ENCODE results near the gene OR2V2. TPM values are rescaled to one million over a fixed set of nuclear protein-coding genes. Genes with fewer than 3 reads are reported as not detected.
A peak's percentile ranks its signal among the peaks of the same experiment; 100 is the strongest.
"Not testable (repeated sequence)": the region's sequence is repeated elsewhere in the genome, so short reads cannot be mapped to it uniquely, and the experiment has no call there.

OR2V2 gene
- total RNA-seq, 1 experiment from 2014 or later, result not detected

DNA sequence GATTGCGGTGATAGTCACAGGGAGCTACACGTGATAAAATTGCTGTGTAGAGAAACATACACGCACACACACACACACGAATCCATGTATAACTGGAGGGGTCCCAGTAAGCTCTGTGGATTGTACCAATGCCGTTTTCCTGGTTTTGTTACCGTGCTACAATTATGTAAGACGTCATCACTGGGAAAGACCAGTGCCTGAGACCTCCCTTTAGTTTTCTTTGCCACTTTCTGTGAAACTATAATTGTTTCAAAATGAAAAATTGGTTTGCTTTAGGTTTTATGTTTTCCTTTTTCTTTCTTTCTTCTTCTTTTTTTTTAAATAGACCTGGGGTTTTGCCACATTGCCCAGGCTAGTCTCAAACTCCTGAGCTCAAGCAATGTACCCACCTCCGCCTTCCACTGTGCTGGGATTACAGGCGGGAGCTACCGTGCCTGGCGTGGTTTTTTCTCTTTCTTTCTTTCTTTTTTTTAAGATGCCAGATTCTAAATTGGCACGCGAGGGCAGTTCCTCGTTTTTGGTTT is 21.3 kb downstream of the OR2V2 start:
- DNase-seq (ENCODE audit: low spot score), result peak; percentile 22

- DNase-seq (ENCODE audit: low spot score), result peak; percentile 77
These were observed 22.3 kb downstream of the OR2V2 start for GRCh38 chr5:181169459-181170236.

GRCh38 chr5:181170237-181170825 is 22.9 kb downstream of the OR2V2 start:
- no peak for DNase-seq (ENCODE audit: low spot score)

DNA sequence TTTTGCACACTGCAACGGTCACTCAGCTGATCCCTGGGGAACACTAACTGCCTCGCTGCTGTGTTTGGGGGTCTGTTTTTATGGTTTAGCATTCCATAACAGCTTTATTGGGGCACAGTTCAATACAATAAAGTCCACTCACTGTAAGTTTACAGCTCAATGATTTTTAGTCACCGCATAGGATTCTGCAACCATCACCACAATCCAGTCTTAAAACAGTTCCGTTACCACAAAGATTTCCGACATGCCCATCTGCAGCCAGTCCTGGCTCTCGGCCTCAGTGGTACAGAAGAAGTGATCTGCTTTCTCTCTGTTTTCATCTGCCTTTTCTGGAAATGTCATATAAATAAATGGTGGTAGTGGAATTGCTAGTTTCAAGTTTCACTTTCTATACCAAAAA is 23.6 kb downstream of the OR2V2 start:
- DNase-seq (ENCODE audit: low spot score), result no peak

- no peak for DNase-seq (ENCODE audit: low spot score)
These were observed 24.4 kb downstream of the OR2V2 start for GRCh38 chr5:181171782-181172181.

DNA sequence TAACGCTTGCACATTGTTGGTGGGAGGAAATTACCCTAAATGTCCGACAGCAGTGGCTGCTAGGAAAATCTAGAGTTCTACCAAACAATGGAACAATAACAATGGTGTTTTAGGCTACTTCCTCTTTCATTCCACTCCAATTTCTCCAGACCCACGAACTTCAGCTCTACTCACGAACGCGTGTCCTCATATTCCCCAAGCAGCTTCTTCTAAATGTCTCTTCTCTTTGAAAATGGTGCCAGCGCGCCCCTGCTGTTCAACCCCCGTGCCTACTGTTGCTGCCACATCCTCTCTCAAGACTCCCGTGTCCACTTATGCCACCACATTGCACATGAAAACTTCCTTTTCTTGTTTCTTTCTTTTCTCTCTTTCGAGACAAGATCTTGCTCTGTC is 25.6 kb downstream of the OR2V2 start:
- DNase-seq (ENCODE audit: low spot score), result peak; percentile 64

DNA sequence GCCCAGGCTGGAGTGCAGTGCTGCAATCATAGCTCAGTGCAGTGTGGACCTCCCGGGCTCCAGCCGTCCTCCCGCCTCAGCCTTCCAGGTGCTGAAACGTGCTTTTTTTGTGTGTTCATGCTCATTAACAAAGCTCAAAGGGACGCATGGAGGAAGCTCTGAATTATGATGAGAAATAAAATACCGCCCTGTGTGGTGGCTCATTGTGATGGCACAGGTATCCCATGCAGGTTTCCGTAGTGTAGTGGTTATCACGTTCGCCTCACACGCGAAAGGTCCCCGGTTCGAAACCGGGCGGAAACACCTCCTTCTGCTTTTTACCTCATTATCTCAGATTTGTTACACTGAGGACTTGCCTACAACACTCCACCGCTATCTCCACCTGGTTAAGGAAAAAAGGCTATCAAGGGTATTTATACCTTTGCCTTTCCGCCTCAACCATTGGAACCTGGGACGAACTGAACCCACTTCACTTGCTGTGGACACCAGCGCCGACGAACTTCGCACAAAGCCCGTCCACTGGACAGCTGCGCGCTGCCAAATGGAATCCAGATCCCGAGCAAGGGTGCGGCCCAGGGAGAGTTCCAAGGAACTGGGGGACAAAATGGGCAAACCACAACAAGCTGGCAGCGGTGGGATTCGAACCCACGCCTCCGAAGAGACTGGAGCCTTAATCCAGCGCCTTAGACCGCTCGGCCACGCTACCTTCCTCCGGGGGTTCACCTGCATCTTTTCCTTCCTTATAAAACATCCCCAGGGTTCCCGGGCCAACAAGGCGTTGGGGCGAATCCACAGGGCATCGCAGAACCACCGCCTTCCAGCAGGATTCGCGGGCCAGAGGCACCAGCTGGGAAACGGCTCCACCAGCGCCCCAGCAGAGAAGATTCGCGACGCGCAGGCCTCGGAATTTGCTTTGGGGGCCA is 26.3 kb downstream of the OR2V2 start:
- DNase-seq (ENCODE audit: low spot score), result peak; percentile 92

- DNase-seq (ENCODE audit: low spot score), result no peak
These were observed 29.0 kb downstream of the OR2V2 start for GRCh38 chr5:181176254-181176952.

- DNase-seq (ENCODE audit: low spot score), result not testable (repeated sequence)
These were observed 30.2 kb downstream of the OR2V2 start for GRCh38 chr5:181177559-181177958.

DNA sequence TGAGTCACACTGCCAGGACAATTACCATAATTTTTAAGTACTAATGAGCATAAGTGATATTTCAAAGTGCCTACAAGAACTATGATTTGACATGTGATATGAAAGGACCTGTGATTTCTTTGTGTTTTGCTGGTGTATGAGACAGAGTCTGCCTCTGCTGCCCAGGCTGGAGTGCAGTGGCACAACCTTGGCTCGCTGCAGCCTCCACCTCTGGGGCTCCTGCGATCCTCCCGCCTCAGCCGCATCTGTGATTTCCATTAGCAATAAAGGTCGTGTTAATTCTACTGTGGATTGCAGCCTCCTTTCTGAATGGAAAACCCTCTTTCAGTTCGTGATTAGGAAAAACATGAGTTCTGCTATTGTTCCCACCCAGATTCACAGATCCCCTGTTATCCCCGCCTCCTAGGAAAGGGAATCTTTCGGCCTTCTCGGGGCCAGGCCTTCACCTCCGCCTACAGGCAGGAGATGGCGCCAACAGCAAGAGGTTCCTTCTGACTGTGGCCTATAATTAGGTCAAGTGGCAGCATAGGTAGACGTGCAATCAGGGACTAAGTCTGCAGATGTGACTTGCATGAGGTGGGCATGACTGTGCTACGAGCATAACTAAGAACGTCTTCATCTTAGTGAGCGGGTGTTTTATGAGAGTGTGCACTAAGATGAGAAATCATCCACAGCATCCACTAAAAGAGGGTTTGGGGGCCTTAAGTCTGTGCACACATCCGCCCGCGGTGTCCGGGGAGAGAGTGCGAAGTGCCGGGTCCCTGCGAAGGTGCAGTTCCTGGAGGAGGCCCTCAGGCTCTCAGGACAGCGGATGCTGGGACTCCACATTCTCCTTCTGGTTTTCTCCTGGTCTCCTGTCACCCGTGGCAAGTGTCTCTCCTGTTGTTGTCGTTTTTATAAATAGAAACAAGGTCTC is 34.5 kb downstream of the OR2V2 start:
- DNase-seq (ENCODE audit: low spot score), result peak; percentile 83

DNA sequence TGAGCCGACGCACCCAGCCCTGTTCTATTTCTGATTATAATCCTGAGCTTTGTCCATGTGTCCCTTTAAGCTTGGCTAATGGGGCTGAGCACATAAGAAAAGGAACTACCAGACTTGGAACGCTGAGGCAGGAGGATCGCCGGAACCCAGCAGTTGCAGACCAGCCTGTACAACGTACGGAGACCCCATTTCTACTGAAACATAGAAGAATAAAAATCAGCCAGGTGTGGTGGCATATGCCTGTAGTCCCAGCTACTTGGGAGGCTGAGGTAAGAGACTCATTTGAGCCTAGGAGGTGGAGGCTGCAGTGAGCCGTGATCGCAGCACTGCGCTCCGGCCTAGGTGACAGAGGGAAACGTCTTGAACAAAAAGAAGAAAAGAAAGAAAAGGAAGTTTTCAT is 35.3 kb downstream of the OR2V2 start:
- no peak for DNase-seq (ENCODE audit: low spot score)

- DNase-seq (ENCODE audit: low spot score), result peak; percentile 61
These were observed 37.4 kb downstream of the OR2V2 start for GRCh38 chr5:181184845-181185216.

DNA sequence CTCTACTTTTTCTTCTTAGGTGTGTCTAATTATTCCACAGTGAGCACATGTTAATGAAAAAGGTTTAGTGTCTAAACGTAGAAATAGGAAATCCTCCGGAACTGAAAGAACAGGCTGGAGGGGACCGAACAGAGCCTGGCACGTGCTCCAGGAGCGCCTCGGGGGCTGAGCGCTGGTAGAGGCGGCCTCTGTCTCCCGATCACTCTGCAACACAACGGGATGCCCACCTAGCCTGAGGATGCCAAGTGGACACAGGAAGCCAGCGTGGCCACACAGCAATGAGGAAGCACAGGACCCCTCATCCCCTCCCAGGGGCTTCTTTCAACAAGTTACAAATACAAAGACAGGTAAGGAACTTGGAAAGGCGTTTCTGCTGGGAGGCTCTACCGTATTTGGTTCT is 38.2 kb downstream of the OR2V2 start:
- no peak for DNase-seq (ENCODE audit: low spot score)

DNA sequence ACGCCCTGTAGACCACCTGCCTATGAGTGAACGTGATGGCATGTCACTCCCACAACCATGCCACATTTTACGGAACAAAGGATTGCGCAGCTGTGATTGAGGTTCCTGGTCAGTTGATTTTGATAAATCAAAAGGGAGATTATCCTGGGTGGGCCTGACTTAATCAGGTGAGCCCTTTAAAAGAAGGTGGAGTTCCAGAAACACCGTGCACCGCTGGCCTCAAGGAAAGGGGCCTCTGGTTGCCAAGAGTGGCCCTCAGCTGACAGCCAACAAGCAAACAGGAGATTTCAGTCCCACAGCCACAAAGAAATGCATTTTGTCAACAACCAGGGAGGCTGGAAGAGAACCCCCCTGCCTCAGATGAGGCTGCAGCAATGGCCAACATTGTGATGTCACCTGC is 38.6 kb downstream of the OR2V2 start:
- no peak for DNase-seq (ENCODE audit: low spot score)

DNA sequence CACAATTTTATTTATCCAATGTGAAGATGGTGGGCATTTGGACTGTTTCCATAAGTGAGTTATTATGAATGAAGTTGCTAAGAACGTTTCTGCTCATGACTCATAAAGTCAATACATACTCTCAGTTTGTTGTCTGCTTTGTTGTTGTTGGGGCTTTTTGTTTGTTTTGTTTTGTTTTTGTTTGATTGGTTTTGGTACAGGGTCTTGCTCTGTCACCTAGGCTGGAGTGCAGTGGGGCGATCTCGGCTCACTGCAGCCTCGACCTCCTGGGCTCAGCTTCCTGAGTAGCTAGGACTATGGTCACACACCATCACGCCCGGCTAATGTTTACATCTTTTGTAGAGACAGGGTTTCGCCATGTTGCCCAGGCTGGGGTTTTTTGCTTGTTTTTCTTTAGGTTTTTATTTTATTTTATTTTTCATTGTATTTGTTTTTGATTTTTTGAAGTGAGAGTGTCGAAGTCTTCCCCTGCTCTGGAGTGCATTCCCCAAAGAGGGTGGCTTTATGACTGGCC is 39.7 kb downstream of the OR2V2 start:
- no peak for DNase-seq (ENCODE audit: low spot score)

DNA sequence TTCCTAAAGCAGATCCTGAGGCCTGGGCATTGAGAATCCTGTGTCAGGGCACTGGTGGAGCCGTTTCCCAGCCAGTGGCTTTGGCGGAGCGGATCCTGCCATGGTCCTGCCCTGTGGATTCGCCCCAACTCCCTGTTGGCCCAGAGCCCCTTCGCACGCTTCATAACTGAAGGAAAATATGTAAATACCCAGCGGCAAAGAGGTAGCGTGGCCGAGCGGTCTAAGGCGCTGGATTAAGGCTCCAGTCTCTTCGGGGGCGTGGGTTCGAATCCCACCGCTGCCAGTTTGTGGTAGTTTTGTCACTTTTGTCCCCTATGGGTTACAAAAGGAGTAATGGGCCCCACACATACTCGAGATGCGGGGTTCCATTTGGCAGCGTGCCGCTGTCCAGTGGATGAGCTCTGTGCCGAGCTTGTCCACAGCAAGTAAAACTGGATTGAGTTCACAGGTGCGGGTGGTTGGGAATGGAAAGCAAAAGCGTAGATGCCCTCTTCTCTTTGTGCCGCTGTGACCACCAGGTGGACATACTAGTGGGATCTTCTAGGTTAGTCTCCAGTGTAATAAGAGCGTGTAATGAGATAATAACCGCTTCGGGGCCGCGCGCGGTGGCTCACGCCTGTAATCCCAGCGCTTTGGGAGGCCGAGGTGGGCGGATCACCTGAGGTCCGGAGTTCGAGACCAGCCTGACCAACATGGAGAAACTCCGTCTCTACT is 40.3 kb downstream of the OR2V2 start:
- peak; percentile 95 for DNase-seq (ENCODE audit: low spot score)

- peak; percentile 95 for DNase-seq (ENCODE audit: low spot score)
These were observed 41.4 kb downstream of the OR2V2 start for GRCh38 chr5:181188700-181189362.

DNA sequence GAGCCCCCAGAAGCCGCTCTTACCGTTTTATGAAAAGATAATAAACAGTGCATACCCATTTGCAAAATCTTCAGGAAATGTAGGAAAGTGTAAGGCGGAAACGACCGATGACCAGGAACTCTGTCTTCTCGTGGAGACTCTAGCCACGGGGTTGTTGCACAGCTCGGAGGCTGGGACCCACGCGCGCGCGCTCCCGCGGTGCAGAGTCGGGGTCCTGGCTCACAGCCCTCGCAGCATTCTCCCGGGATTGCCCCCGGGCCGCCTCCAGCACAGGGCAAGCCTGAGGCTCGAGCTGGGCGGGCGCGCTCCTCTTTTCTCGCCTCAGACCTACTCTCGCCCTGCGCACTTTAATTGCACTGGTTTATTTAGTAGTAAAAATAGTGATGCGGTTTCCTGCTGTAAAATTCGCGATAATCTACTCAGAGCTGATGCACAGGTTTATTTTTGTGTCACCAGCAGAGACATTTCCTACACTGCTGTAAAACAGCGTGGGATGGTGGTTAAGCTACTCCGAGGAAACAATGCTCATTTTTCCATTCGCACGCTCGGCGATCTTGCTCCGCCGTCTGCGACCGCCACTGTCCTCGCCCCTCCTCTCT is 42.1 kb downstream of the OR2V2 start:
- DNase-seq (ENCODE audit: low spot score), result peak; percentile 55
